Left ventricle myocardium superior (tissue), 1 donor: ENCODE data around the gene SLC46A1. TPM values are rescaled to one million over a fixed set of nuclear protein-coding genes. Genes with fewer than 3 reads are reported as not detected.
A peak's percentile ranks its signal among the peaks of the same experiment; 100 is the strongest.
"Not testable (repeated sequence)": the region's sequence is repeated elsewhere in the genome, so short reads cannot be mapped to it uniquely, and the experiment has no call there.

ENCODE experiments used
- ATAC-seq: fragments of 200-7000 bp; cut with Tn5 transposase; one replicate; pipeline ENCODE4 v1.9.1; 2020; ENCODE audit warnings: mild to moderate bottlenecking, moderate library complexity
- DNase-seq: peaks from one replicate; pipeline ENCODE4 v3.0.0-alpha.2; 2020
- intact Hi-C: fragments of 100-400 bp; cut with micrococcal nuclease; formaldehyde crosslinking; loops from one replicate; pipeline ENCODE4 v1.11.0; 2022
- long read RNA-seq: library from polyadenylated mRNA; unstranded; transcript quantifications from one replicate; pipeline ENCODE4 v2.0.0, GENCODE V29; 2021
- total RNA-seq: library from RNA; stranded (reverse); fragmentation: NEBNext Ultra II Directional; extraction: Animal tissue kit (Norgen Biotek cat#: 25700); gene quantifications from one replicate; pipeline ENCODE4 v1.2.1, GENCODE V29; 2021
- donor health status: DM: no; HTN: yes; CAD: no; lungs with severe emphysema.

Gene SLC46A1
- total RNA-seq = 7.9 TPM
- long read RNA-seq, partial matches to known transcripts = 0 of 4 reads
- long read RNA-seq, other reads (novel, unspliced or antisense) = 4 of 4 reads

DNA sequence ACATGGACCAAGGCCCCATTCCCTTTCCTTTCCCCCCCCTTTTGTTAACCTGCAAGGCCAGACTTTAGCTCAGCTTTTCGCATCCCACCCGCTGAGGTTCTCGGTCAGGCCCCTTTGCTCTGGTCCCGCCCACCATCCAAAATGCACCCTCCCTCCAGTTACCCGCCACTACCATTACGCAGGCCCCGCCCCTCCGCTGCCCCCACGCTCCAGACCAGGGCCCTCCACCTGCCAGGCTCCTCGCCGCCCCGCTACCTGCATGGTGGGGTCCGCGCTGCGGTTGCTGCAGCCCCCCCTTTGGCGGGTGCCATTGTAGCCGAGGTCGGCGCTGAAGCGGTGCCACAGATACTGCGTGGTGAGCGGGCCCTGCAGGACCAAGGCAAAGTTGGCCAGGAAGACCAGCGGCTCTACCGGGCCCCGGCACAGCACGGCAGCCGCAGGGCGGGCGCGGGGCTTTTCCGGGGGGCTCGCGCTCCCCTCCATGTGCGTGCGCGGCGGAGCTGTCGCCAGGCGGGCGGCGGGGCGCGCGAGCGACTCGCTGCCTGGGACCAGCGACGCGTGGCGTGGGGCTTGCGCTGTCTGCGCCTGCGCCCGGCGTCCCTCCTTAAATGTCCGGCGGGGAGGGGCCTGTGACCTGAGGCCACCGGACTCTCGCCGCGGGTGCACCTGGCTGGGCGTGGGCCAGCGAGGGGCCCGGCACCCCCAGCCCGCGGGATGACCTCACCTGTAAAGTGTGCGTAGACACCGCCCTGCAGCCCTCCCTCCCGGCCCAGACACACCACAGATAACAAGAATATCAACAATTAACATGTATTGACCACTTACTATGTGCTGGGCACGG lies at the start of gene SLC46A1:
Gene SLC46A1, minus strand, starts transcription at position 581 of the 841 bp plus-strand sequence. Its CDS starts 98 bp downstream, at position 483.
- DNase-seq = peak; percentile 81
- intact Hi-C loops = no loop called here
- peak; percentile 89 for ATAC-seq

DNA sequence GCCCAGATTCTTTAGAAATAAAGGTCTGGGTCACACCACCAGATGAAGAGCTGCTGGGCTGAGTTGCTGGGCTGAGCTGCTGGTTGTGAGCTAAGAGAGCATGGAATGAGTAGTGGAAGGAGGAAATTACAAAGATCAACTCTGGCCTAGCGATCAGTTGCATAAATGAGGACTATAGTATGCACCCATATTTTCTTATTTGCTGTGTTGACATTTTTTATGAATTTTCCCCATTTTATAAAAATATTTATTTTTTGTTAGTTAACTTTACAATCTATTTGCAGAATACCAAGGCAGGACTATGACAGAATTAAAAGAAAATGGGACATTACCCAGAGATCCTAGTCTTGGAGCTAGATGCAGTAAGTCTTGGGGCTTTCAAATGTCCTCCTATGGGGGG lies 43.8 kb upstream of the SLC46A1 start:
- DNase-seq (no peak), ATAC-seq (no peak)
- intact Hi-C loops = no loop called here

GRCh38 chr17:28447396-28447760 lies 41.4 kb upstream of the SLC46A1 start:
- DNase-seq = no peak
- ATAC-seq = no peak
- intact Hi-C loops = no loop called here

- ATAC-seq = no peak
- intact Hi-C loops = no loop called here
- no peak for DNase-seq
Observed at GRCh38 chr17:28446716-28447395, 40.8 kb upstream of the SLC46A1 start.

GRCh38 chr17:28443901-28444638 lies 38.1 kb upstream of the SLC46A1 start:
- ATAC-seq (no peak), DNase-seq (no peak)
- intact Hi-C loops = no loop called here

GRCh38 chr17:28434326-28434725 lies 28.3 kb upstream of the SLC46A1 start:
- ATAC-seq, DNase-seq: not testable (repeated sequence)

GRCh38 chr17:28433721-28434120 lies 27.7 kb upstream of the SLC46A1 start:
- intact Hi-C loops = no loop called here
- ATAC-seq = no peak
- DNase-seq = no peak

More at GRCh38 chr17:28434326-28434725, 28.3 kb upstream of the SLC46A1 start:
- intact Hi-C loops = not testable (repeated sequence)

DNA sequence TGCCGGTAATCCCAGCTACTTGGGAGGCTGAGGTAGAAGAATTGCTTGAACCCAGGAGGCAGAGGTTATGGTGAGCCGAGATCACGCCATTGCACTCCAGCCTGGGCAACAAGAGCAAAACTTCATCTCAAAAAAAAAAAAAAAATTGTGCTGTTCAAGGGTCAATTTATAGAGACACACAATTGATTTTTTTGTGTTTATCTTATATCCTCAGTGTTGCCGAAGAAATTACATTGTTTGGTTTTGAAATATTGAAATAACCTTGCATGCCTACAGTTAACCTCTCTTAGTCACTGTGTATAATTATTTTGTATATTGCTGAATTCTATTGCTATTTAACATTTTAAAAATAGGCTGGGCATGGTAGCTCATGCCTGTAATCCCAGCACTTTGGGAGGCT lies 22.0 kb upstream of the SLC46A1 start:
- intact Hi-C loops, DNase-seq, ATAC-seq: not testable (repeated sequence)

GRCh38 chr17:28427371-28427770 lies 21.4 kb upstream of the SLC46A1 start:
- intact Hi-C loops = no loop called here
- ATAC-seq (no peak), DNase-seq (no peak)

DNA sequence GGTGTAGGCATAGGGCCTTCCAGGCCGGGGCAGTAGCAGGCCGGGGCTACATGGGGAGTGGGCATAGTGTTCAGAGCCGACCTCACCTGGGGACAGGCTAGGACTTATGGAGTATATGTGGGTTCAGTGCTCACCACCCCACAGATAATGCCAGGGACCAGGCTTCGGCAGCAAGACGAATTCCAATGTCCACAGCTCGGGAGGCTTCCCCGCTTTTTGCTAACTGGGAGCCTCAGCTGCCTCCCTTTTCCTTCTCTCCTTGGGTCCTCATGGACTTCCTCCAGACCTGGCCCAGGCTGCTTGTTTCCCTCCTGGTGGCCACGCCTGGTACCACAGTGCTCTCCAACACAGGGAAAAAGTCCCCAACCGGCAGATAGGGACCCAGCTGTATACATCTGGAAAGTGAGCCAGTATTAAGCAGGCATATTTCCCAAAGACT lies 20.1 kb upstream of the SLC46A1 start:
- ATAC-seq (no peak), DNase-seq (no peak)
- intact Hi-C loops = no loop called here

- DNase-seq (no peak), ATAC-seq (no peak)
- intact Hi-C loops = no loop called here
Observed at GRCh38 chr17:28425206-28425605, 19.2 kb upstream of the SLC46A1 start.

DNA sequence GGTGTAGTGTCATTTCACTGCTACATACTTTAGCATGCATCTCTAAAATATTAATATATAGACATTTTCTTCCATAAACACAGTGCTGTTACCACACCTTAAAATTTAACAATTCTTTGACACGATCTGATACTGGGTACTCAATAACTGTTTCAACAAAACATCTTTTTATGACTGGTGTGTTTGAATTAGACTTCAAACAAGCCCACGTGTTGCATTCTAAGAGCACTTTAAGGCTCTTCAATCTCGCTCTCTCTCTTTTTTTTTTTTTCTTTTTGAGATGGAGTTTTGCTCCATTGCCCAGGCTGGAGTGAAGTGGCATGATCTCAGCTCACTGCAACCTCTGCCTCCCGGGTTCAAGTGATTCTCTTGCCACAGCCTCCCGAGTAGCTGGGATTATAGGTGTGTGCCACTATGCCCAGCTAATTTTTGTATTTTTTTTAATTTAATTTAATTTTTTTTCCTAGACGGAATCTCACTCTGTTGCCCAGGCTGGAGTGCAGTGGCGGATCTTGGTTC lies 15.8 kb upstream of the SLC46A1 start:
- DNase-seq = no peak
- intact Hi-C loops = no loop called here
- ATAC-seq = no peak

DNA sequence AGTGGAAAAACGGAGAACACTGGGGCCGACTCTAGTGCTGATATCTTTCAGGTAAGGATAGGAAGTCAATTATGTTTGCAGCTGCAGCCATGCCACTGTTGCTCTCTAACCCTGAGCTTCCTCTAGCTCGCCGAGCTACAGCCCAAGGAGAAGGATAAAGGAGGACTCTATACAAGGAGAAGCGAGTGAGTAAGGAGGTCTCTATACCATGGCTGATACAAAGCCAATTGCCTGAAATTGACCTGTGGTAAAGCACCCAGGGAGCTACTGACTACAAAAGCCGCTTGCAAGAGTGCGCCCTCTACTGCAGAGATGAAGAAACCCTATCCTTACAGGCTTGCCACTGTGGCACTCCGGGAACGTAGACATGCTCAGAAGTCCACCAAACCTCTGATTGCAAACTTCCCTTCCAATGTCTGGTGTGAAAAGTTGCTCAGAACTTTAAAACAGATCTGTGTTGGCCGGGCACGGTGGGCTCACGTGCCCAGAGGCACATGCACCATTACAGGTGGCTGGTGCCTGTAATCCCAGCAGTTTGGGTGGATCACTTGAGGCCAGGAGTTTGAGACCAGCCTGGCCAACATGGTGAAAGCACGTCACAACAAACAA lies 10.8 kb upstream of the SLC46A1 start:
- DNase-seq = peak; percentile 39
- intact Hi-C loops = no loop called here

GRCh38 chr17:28415886-28416285 lies 9.9 kb upstream of the SLC46A1 start:
- ATAC-seq (no peak), DNase-seq (no peak)
- intact Hi-C loops = no loop called here

More for the DNA sequence above, 10.8 kb upstream of the SLC46A1 start:
- peak; percentile 83 for ATAC-seq

- intact Hi-C loops = no loop called here
- ATAC-seq = no peak
- no peak for DNase-seq
Observed at GRCh38 chr17:28413804-28414203, 7.8 kb upstream of the SLC46A1 start.

- no peak for DNase-seq
- no peak for ATAC-seq
- intact Hi-C loops = no loop called here
Observed at GRCh38 chr17:28412099-28412498, 6.1 kb upstream of the SLC46A1 start.

GRCh38 chr17:28407974-28408306 lies 1.9 kb upstream of the SLC46A1 start:
- DNase-seq = no peak
- intact Hi-C loops = no loop called here
- ATAC-seq = no peak

GRCh38 chr17:28407130-28407973 lies 1.3 kb upstream of the SLC46A1 start:
- DNase-seq = no peak
- intact Hi-C loops = no loop called here
- ATAC-seq = no peak
